GM19023 (cell line): ENCODE results near the gene FAM81A.

Experiments
- ATAC-seq: cut with Tn5 transposase; IDR thresholded peaks from one replicate; pipeline ENCODE4 v1.9.1; 2021; ENCODE audit warnings: mild to moderate bottlenecking, moderate library complexity; ENCODE audit not compliant: unreplicated experiment

FAM81A gene

DNA sequence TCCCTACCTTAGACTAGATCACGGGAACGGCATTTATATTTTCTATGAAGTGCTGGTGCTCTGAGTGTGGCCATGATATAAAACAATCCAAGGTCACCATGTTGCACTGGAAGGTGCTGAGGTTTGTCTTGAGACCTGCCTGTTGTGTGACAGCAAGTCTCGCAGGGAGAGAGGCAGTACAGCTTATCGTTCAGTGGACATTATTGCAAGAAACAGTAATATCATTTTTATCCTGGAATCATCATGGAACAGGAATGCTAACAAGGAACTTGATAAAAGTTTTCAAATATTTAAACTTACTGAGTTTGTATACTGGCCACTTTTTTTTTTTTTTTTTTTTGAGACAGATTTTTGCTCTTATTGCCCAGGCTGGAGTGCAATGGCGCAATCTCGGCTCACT is 133.6 kb downstream of the FAM81A start:
- ATAC-seq = no peak
